GM18909 (cell line): Measurements from ENCODE around the gene FAM163B.

Experiments used
- ATAC-seq: cut with Tn5 transposase; IDR thresholded peaks from one replicate; pipeline ENCODE4 v1.9.1; 2021; ENCODE audit warnings: mild to moderate bottlenecking; ENCODE audit not compliant: unreplicated experiment, poor library complexity

FAM163B gene

GRCh38 chr9:133621725-133622267, 12.6 kb upstream of the FAM163B start:
- no peak for ATAC-seq

- ATAC-seq: no peak
These were observed 10.6 kb upstream of the FAM163B start for GRCh38 chr9:133619791-133620190.

- ATAC-seq: no peak
These were observed 9.5 kb upstream of the FAM163B start for GRCh38 chr9:133618726-133619125.

- no peak for ATAC-seq
These were observed 7.6 kb upstream of the FAM163B start for GRCh38 chr9:133616643-133617405.

GRCh38 chr9:133615606-133616188, 6.5 kb upstream of the FAM163B start:
- no peak for ATAC-seq

- ATAC-seq: no peak
These were observed 6.0 kb upstream of the FAM163B start for GRCh38 chr9:133615186-133615585.

- ATAC-seq: no peak
These were observed 5.5 kb upstream of the FAM163B start for GRCh38 chr9:133614678-133615077.

GRCh38 chr9:133614056-133614455, 4.9 kb upstream of the FAM163B start:
- ATAC-seq: no peak

- ATAC-seq: no peak
These were observed 4.2 kb upstream of the FAM163B start for GRCh38 chr9:133613432-133613831.

- ATAC-seq: no peak
These were observed 3.6 kb upstream of the FAM163B start for GRCh38 chr9:133612816-133613215.

- ATAC-seq: no peak
These were observed 2.9 kb upstream of the FAM163B start for GRCh38 chr9:133612051-133612450.

- no peak for ATAC-seq
These were observed 1.7 kb upstream of the FAM163B start for GRCh38 chr9:133610845-133611244.

- ATAC-seq: no peak
These were observed 300 bp downstream of the FAM163B start for GRCh38 chr9:133608889-133609288.

- ATAC-seq: no peak
These were observed 807 bp downstream of the FAM163B start for GRCh38 chr9:133608382-133608781.

- no peak for ATAC-seq
These were observed 1.2 kb downstream of the FAM163B start for GRCh38 chr9:133607976-133608375.

GRCh38 chr9:133607381-133607780, 1.8 kb downstream of the FAM163B start:
- no peak for ATAC-seq

- ATAC-seq: no peak
These were observed 2.5 kb downstream of the FAM163B start for GRCh38 chr9:133606708-133607025.

GRCh38 chr9:133605856-133606707, 3.1 kb downstream of the FAM163B start:
- no peak for ATAC-seq

GRCh38 chr9:133605446-133605845, 3.7 kb downstream of the FAM163B start:
- ATAC-seq: no peak

GRCh38 chr9:133604856-133605255, 4.3 kb downstream of the FAM163B start:
- ATAC-seq: no peak

- no peak for ATAC-seq
These were observed 5.0 kb downstream of the FAM163B start for GRCh38 chr9:133604214-133604613.
